ENCODE measurements around the gene OXER1. TPM values are rescaled to one million over a fixed set of nuclear protein-coding genes. Genes with fewer than 3 reads are reported as not detected.

The OXER1 gene
- total and polyA plus RNA-seq, 2 of the 13 experiments (the other 11 are each of a cell fraction or from before 2014, with no cell fraction given), result 8.0 to 9.0 TPM

GRCh38 chr2:42810121-42810970 lies 46.4 kb upstream of the OXER1 start (continued):
- peak; percentile 74 for TF ChIP-seq KIAA2018 (CRISPR knock-in tag; IDR thresholded peaks at IDR 0.05; ENCODE audit: borderline replicate concordance)
- no peak for TF ChIP-seq CHD2 (IDR thresholded peaks at IDR 0.05; ENCODE audit: low read depth, low read length)
- no peak; the same call in none of the 2 replicates for TF ChIP-seq THAP9 (CRISPR knock-in tag; IDR thresholded peaks at IDR 0.05; ENCODE audit: borderline replicate concordance)
- peak; percentile 65; the same call in 1 of the 2 replicates for TF ChIP-seq ZNF441 (CRISPR knock-in tag; IDR thresholded peaks at IDR 0.05; ENCODE audit: borderline replicate concordance)
- peak; percentile 88 for TF ChIP-seq ZNF710 (CRISPR knock-in tag; IDR thresholded peaks at IDR 0.05; ENCODE audit: borderline replicate concordance)
- peak; percentile 90 for TF ChIP-seq POGZ (CRISPR knock-in tag; IDR thresholded peaks at IDR 0.05)
- no peak for TF ChIP-seq RBAK (CRISPR knock-in tag; IDR thresholded peaks at IDR 0.05)
- TF ChIP-seq EED (CRISPR knock-in tag; IDR thresholded peaks at IDR 0.05), result peak; percentile 94
- peak; percentile 87 for TF ChIP-seq ZMYM2 (CRISPR knock-in tag; IDR thresholded peaks at IDR 0.05)
- TF ChIP-seq U2AF2 (IDR thresholded peaks at IDR 0.05; ENCODE audit: low read depth, low read length), result no peak
- TF ChIP-seq ZSCAN31 (CRISPR knock-in tag; IDR thresholded peaks at IDR 0.05; ENCODE audit: low read depth), result peak; percentile 92
- peak; percentile 31 for TF ChIP-seq MNT (IDR thresholded peaks at IDR 0.05)
